Hepatocyte (in vitro differentiated cells): Measurements from ENCODE around the gene AREL1.

Experiments used
- CTCF ChIP-seq: fragments of 200-600 bp; sonication (generic); IDR thresholded peaks from 2 replicates; pipeline ENCODE4 v1.5.1; 2016; ENCODE audit warnings: antibody characterized with exemption, mild to moderate bottlenecking; ENCODE audit not compliant: poor library complexity
- EZH2phosphoT487 ChIP-seq: fragments of 200-600 bp; sonication (generic); IDR thresholded peaks from one replicate; pipeline ENCODE4 v1.6.1; 2018; ENCODE audit warnings: antibody characterized with exemption, mild to moderate bottlenecking, low read depth, moderate library complexity; ENCODE audit not compliant: unreplicated experiment, severe bottlenecking

- TF ChIP-seq CTCF (no peak), EZH2phosphoT487 (no peak)
These were observed 91.3 kb downstream of the AREL1 start for GRCh38 chr14:74621556-74621955.
